ENCODE measurements around the gene ANK3. TPM values are rescaled to one million over a fixed set of nuclear protein-coding genes. Genes with fewer than 3 reads are reported as not detected.

The ANK3 gene
- total RNA-seq, 3 donors from 2014 or later: 10.2 to 93.2 (median 57.4) TPM

DNA sequence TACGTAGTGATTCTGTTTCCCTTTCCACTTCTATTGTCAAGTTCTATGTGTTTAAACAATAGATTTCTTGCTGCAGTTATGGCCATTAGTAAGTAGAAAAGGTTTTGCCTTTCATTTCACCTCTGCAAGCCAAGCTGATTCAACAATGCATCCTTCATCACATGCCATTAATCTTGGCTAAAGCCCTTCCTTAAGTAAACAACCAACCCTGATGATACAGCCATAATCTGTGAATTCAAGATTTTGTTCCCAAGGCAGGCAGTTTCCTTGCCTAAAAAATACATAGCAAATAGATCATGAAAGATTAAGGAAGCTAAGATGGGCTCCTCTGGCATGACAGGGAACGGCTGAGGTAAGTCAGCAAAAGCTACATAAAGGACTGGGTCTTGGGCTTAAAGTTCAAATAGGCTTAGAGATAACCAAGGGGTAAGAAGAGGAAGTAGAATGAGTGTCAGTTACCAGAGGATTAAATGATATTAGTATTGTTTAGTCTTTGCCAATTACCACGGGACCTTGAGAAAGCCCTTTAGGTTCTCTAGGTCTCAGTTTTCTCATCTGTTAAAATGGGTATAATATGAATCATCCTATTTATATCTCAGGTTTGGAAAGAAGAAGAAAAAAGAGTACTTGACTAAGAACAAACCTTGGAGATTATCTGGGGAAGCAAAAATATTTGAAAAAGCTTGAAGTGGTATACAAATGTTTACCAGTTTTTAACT is 35.9 kb upstream of the ANK3 start:
- Histone ChIP-seq H3K4me1 (no peaks in the 10 kb centered on the region), H3K27me3 (no peaks in the 10 kb centered on the region), H3K9me3 (no peaks in the 10 kb centered on the region), H3K27ac (no peak overlapping the region), H3K36me3 (no peaks in the 10 kb centered on the region), H3K4me3 (no peak overlapping the region)
- intact Hi-C loops (cut with DNase I; ENCODE audit: low total_unique reads): no loop called here
- TF ChIP-seq POLR2A (IDR thresholded peaks at IDR 0.05) (no peak), POLR2AphosphoS5 (IDR thresholded peaks at IDR 0.05) (no peak)
- TF ChIP-seq, protein P1, sequence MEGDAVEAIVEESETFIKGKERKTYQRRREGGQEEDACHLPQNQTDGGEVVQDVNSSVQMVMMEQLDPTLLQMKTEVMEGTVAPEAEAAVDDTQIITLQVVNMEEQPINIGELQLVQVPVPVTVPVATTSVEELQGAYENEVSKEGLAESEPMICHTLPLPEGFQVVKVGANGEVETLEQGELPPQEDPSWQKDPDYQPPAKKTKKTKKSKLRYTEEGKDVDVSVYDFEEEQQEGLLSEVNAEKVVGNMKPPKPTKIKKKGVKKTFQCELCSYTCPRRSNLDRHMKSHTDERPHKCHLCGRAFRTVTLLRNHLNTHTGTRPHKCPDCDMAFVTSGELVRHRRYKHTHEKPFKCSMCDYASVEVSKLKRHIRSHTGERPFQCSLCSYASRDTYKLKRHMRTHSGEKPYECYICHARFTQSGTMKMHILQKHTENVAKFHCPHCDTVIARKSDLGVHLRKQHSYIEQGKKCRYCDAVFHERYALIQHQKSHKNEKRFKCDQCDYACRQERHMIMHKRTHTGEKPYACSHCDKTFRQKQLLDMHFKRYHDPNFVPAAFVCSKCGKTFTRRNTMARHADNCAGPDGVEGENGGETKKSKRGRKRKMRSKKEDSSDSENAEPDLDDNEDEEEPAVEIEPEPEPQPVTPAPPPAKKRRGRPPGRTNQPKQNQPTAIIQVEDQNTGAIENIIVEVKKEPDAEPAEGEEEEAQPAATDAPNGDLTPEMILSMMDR (IDR thresholded peaks at IDR 0.05): no peak
- no peak for DNase-seq (ENCODE audit: low spot score in 2 of 2)

DNA sequence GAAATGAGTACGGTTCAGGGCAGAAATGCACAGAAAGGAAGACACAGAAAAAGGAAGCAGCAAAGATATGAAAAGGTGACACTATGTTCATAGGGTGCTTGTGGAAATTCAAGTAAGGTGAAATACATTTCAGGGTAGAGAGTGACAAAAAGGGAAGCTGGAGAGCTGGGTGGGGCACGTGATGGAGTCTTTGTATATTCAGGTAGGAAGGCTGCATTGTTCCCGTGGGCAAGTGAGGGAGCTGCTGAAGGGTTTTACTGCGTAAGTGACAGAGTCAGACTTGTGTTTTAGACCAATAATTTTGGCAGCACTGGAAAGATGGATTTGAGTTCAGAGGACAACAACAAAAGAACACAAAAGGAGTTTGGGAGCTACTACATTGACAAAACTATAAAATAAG is 35.3 kb upstream of the ANK3 start:
- Histone ChIP-seq H3K9me3 (no peaks in the 10 kb centered on the region), H3K4me1 (no peaks in the 10 kb centered on the region), H3K36me3 (no peaks in the 10 kb centered on the region), H3K27ac (no peak overlapping the region), H3K27me3 (no peaks in the 10 kb centered on the region), H3K4me3 (no peak overlapping the region)
- TF ChIP-seq POLR2AphosphoS5 (IDR thresholded peaks at IDR 0.05) (no peak), POLR2A (IDR thresholded peaks at IDR 0.05) (no peak)
- TF ChIP-seq, protein P1 (IDR thresholded peaks at IDR 0.05): no peak
- intact Hi-C loops (cut with DNase I; ENCODE audit: low total_unique reads): no loop called here
- no peak for DNase-seq (ENCODE audit: low spot score in 2 of 2)

DNA sequence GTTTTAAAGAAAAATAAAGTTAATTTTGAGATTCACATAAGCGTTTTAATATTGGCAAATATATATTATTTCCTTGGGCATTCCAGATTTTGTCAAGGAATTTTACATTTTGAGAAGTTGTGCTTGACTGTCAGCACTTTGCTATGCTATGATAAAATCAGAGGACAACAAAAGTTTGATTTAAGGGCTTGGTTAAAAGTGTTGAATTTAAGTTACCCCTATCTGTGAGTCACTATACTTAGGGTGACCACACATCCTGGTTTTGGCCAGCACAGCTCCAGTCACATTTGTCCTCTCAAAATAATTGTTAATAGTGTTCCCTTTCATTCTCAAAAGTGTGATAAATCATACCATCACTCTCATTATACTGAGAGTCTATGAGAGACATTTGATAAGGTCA is 34.2 kb upstream of the ANK3 start:
- Histone ChIP-seq H3K27ac (no peak overlapping the region), H3K9me3 (no peaks in the 10 kb centered on the region), H3K4me1 (no peaks in the 10 kb centered on the region), H3K36me3 (no peaks in the 10 kb centered on the region), H3K27me3 (no peaks in the 10 kb centered on the region), H3K4me3 (no peak overlapping the region)
- no peak for DNase-seq (ENCODE audit: low spot score in 2 of 2)
- TF ChIP-seq POLR2A (IDR thresholded peaks at IDR 0.05) (no peak), POLR2AphosphoS5 (IDR thresholded peaks at IDR 0.05) (no peak)
- TF ChIP-seq, protein P1 (IDR thresholded peaks at IDR 0.05): no peak
- intact Hi-C loops (cut with DNase I; ENCODE audit: low total_unique reads): no loop called here

DNA sequence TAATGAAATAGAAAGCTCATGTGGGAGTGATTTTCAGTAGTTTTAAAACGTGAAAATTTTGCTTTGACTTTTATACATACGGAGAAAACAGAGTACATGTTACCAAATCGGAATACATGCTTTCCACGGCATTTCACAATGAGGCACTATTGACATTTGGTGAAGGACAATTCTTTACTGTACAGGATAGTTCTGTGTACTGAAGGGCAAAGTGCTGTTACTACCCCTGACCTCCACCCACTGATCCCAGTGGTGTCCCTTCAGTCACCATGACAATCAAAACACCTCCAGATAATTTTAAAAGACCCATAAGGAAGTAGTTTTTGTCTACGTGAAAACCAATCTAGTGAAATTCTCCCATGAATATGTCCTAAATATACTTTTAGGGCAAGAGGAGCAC is 33.1 kb upstream of the ANK3 start:
- Histone ChIP-seq H3K27ac (no peak overlapping the region), H3K4me3 (no peak overlapping the region), H3K9me3 (no peaks in the 10 kb centered on the region), H3K27me3 (no peaks in the 10 kb centered on the region), H3K36me3 (no peaks in the 10 kb centered on the region), H3K4me1 (no peaks in the 10 kb centered on the region)
- no peak for DNase-seq (ENCODE audit: low spot score in 2 of 2)
- intact Hi-C loops (cut with DNase I; ENCODE audit: low total_unique reads): no loop called here
- TF ChIP-seq POLR2AphosphoS5 (IDR thresholded peaks at IDR 0.05): no peak
- TF ChIP-seq, protein P1 (IDR thresholded peaks at IDR 0.05): no peak

DNA sequence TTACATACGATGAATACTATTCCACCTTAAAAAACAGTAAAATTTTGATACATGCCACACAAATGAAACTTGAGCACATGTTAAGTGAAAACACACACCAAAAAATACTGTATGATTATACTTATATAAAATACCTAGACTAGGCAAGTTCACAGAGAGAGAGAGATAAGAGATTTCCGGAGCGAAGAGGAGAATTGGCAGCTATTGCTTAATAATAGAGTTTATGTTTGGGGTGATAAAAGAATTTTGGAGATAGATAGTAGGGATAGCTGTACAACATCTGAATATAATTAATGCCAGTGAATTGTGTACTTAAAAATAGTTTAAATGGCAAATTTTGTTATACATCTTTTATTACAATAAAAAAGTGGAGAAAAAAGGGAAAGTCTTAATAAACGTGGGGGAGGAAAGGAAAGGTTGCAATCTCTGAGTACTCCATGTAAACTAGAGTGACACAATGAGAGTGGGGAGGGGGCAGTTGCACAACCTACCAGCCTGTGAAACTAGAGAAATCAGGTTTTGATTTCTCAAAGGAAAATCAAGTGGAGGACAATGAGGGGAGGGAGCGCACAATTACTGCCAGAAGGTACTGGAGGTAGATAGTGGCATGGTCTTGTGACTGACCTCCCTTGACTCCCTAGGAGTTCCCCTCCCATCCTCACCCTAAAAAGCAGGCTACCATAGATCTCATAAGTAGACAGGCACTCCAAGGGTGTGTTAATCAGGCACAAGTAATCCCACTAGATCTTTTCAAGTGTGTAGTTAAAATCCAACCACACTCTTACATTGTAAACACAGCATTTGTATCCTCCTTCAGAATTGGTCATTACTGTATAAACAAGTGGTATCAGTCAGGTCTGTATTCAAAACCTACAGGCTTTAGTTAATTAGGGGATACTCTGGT is 31.6 kb upstream of the ANK3 start:
- no peak for DNase-seq (ENCODE audit: low spot score in 2 of 2)
- H3K36me3 ChIP-seq: no peaks in the 10 kb centered on the region
- H3K27ac ChIP-seq: no peak overlapping the region
- H3K4me1 ChIP-seq: no peaks in the 10 kb centered on the region
- intact Hi-C loops (cut with DNase I; ENCODE audit: low total_unique reads): no loop called here
- no peak overlapping the region for H3K4me3 ChIP-seq
- TF ChIP-seq POLR2AphosphoS5 (IDR thresholded peaks at IDR 0.05): no peak
- no peak for TF ChIP-seq POLR2A (IDR thresholded peaks at IDR 0.05)
- TF ChIP-seq, protein P1 (IDR thresholded peaks at IDR 0.05): no peak
- no peaks in the 10 kb centered on the region for H3K9me3 ChIP-seq
- no peaks in the 10 kb centered on the region for H3K27me3 ChIP-seq

Measured in breast epithelium (tissue), 4 donors.